C4-2B (cell line): Measurements from ENCODE around the gene SERPINH1.

Source experiments
- H3K27ac ChIP-seq: fragments of 450-650 bp; 2 replicates; pipeline ENCODE4 v1.5.1; 2017
- ZFX ChIP-seq: fragments of 450-650 bp; IDR thresholded peaks from 2 replicates; pipeline ENCODE4 v1.6.1; 2017
- TF ChIP-seq, protein P1 (sequence below): fragments of 450-650 bp; conservative IDR thresholded peaks from 2 replicates; pipeline ENCODE4 v1.5.1; 2017; ENCODE audit warnings: mild to moderate bottlenecking

SERPINH1 gene

DNA sequence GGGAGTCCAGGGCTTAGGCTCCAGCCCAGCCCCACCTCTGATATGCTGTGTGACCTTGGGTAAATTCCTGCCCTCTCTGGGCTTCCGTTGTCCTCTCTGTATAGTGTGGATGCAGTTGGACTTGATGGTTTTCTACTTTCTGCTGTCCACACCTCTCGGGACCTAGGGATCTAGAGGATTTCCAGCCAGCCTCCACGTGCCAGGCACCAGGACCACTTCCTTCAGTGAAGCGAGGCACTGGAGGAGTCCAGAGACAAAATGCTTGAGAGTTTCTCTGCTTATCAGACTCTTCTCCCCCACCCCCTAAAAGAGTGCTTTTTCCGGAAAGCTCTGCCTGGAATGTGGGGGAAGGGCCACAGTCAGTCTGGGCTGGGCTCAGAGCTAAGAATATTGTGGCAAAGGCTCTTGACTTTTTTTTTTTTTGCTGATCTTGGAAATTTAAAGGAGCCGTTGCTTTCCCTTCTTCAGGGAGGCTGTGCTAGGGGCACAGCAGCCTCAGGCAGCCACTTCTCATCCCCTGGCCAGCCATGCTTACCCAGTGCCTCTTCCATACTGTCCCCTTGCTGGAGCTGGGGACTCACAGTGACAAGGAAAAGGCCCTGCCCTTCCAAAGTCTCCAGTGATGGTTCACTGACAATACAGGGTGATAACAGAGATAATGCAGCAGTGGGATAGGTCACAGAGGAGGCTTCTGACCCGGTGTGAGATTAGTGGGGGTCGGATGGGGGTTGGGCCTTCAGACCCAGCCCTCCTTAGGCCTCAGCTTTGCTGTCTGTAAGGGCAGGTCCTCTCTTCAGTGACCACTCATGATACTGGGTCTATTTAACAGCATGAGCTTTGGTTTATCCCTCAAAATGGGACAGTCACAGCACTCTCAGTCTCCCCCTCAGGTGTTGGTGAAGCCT, 2.9 kb upstream of the SERPINH1 start:
- TF ChIP-seq, protein P1, sequence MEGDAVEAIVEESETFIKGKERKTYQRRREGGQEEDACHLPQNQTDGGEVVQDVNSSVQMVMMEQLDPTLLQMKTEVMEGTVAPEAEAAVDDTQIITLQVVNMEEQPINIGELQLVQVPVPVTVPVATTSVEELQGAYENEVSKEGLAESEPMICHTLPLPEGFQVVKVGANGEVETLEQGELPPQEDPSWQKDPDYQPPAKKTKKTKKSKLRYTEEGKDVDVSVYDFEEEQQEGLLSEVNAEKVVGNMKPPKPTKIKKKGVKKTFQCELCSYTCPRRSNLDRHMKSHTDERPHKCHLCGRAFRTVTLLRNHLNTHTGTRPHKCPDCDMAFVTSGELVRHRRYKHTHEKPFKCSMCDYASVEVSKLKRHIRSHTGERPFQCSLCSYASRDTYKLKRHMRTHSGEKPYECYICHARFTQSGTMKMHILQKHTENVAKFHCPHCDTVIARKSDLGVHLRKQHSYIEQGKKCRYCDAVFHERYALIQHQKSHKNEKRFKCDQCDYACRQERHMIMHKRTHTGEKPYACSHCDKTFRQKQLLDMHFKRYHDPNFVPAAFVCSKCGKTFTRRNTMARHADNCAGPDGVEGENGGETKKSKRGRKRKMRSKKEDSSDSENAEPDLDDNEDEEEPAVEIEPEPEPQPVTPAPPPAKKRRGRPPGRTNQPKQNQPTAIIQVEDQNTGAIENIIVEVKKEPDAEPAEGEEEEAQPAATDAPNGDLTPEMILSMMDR: no peak
- H3K27ac ChIP-seq: no peak overlapping the region

- H3K27ac ChIP-seq: no peak overlapping the region
Observed at GRCh38 chr11:75560644-75561043, 1.4 kb upstream of the SERPINH1 start.

DNA sequence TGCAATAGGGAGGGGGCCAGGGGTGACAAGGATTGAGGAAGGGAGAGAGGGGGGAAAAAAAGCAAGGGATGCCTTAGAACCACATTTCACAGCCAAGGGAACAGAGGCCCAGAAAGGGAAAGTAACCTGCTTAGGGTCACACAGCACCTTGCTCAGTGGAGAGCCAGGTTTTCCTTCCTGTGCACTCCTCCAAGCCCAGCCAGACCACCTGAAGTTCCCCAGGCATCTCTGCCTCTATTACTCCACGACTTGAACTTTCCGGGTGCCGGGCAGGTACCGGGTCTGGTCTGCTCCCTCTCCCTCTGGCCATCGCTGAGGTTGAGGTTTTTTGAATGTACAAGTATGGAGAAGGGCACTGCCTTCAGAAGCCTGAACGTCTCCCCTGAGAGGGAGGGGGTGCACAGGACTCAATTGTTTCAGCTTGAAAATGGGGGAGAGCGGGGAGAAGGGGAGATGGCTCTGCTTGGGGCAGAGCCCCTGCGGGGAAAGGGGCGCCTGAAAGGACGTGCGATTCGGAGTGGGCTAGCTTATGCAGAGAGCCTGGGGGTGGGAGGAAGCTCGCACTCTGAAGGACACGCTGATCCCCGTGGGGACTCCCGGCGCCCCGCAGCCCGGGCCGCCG, 516 bp upstream of the SERPINH1 start:
- TF ChIP-seq, protein P1: no peak
- no peak for TF ChIP-seq ZFX
- H3K27ac ChIP-seq: peak overlapping the region; percentile 55; the same call in 1 of the 2 replicates

More at GRCh38 chr11:75560644-75561043, 1.4 kb upstream of the SERPINH1 start:
- TF ChIP-seq, protein P1: no peak
- TF ChIP-seq ZFX: no peak

GRCh38 chr11:75562836-75563484, 907 bp downstream of the SERPINH1 start:
- peak overlapping the region; percentile 55 for H3K27ac ChIP-seq
- TF ChIP-seq, protein P1: no peak
- TF ChIP-seq ZFX: no peak

GRCh38 chr11:75563501-75563977, 1.5 kb downstream of the SERPINH1 start:
- TF ChIP-seq, protein P1: no peak
- TF ChIP-seq ZFX: no peak
- H3K27ac ChIP-seq: no peak overlapping the region; the same call in 1 of the 2 replicates

GRCh38 chr11:75563978-75564552, 2.0 kb downstream of the SERPINH1 start:
- TF ChIP-seq ZFX: no peak
- TF ChIP-seq, protein P1: no peak
- no peak overlapping the region for H3K27ac ChIP-seq
